CD14-positive monocyte (primary cell): ENCODE data around the gene SPTLC1. TPM values are rescaled to one million over a fixed set of nuclear protein-coding genes. Genes with fewer than 3 reads are reported as not detected.

Experiments used
- DNase-seq, 3 donors: peaks; one replicate each; pipeline ENCODE4 v3.0.0-alpha.2; 2011 to 2022
- H2AFZ ChIP-seq: 2 replicates; pipeline ENCODE4 v1.6.0; 2012; ENCODE audit warnings: mild to moderate bottlenecking, low read depth, low read length, inconsistent platforms; ENCODE audit not compliant: insufficient read depth, poor library complexity, severe bottlenecking
- H3K27ac ChIP-seq, 2 donors: 1 replicate in 1 of 2; 2 replicates in 1 of 2; pipeline ENCODE4 v1.5.1; 2012 to 2013; ENCODE audit warnings: low read length in 2 of 2, control low read depth in 1 of 2, inconsistent platforms in 1 of 2, low read depth in 1 of 2, mild to moderate bottlenecking in 1 of 2
- H3K27me3 ChIP-seq, 2 donors: one replicate each; pipeline versions ENCODE4 v1.6.0 to v1.6.1; 2011 to 2013; ENCODE audit warnings: low read length in 2 of 2; ENCODE audit not compliant: control insufficient read depth in 2 of 2, insufficient read depth in 2 of 2
- H3K36me3 ChIP-seq, 2 donors: replicated peaks in 1 of 2; 1 replicate in 1 of 2; 2 replicates in 1 of 2; pipeline versions ENCODE4 v1.5.1 to v1.6.1; 2012 to 2013; ENCODE audit warnings: low read length in 2 of 2, control low read depth in 1 of 2, inconsistent platforms in 1 of 2, mild to moderate bottlenecking in 1 of 2; ENCODE audit not compliant: insufficient read depth in 2 of 2, control insufficient read depth in 1 of 2
- H3K4me1 ChIP-seq, 2 donors: 1 replicate in 1 of 2; 2 replicates in 1 of 2; pipeline versions ENCODE4 v1.5.1 to v1.6.1; 2012 to 2013; ENCODE audit warnings: low read length in 2 of 2, control low read depth in 1 of 2, inconsistent platforms in 1 of 2, mild to moderate bottlenecking in 1 of 2, moderate library complexity in 1 of 2; ENCODE audit not compliant: insufficient read depth in 2 of 2, control insufficient read depth in 1 of 2
- H3K4me2 ChIP-seq: replicated peaks from 2 replicates; pipeline ENCODE3; 2012; ENCODE audit warnings: low read length, moderate library complexity, mild to moderate bottlenecking; ENCODE audit not compliant: poor library complexity, severe bottlenecking; ENCODE audit errors: extremely low read depth
- H3K4me3 ChIP-seq, 3 experiments: fragments of 200-600 bp in 1 of 3; sonication (generic) in 1 of 3; replicated peaks in 1 of 3; 1 replicate in 2 of 3; 2 replicates in 1 of 3; pipeline ENCODE4 v1.5.1; 2011 to 2013; ENCODE audit warnings: low read length in 3 of 3, mild to moderate bottlenecking in 3 of 3, control low read depth in 2 of 3, low read depth in 2 of 3, inconsistent platforms in 1 of 3, moderate library complexity in 1 of 3
- H3K79me2 ChIP-seq: 2 replicates; pipeline ENCODE4 v1.6.0; 2012; ENCODE audit warnings: mild to moderate bottlenecking, control low read depth, inconsistent platforms, low read length, moderate library complexity; ENCODE audit not compliant: insufficient read depth
- H3K9ac ChIP-seq: 2 replicates; pipeline ENCODE4 v1.6.0; 2017; ENCODE audit warnings: low read length, mild to moderate bottlenecking; ENCODE audit not compliant: insufficient read depth, poor library complexity, severe bottlenecking
- H3K9me3 ChIP-seq, 2 donors: replicated peaks in 1 of 2; 1 replicate in 1 of 2; 2 replicates in 1 of 2; pipeline versions ENCODE4 v1.5.1 to v1.6.1; 2012 to 2013; ENCODE audit warnings: low read length in 2 of 2, control low read depth in 1 of 2; ENCODE audit not compliant: control insufficient read depth in 1 of 2, insufficient read depth in 1 of 2
- H4K20me1 ChIP-seq: 2 replicates; pipeline ENCODE4 v1.6.0; 2012; ENCODE audit warnings: mild to moderate bottlenecking, low read length, control low read depth, moderate library complexity; ENCODE audit not compliant: insufficient read depth
- H3K27ac Mint-ChIP-seq, 7 donors: one replicate each; pipeline ENCODE4 v1.8.0; 2020; ENCODE audit warnings: mild to moderate bottlenecking in 7 of 7, mixed read lengths in 7 of 7, moderate library complexity in 6 of 7, inconsistent platforms in 2 of 7
- H3K27me3 Mint-ChIP-seq, 3 donors: one replicate each; pipeline ENCODE4 v1.8.0; 2021 to 2022; ENCODE audit warnings: low read depth in 3 of 3, mild to moderate bottlenecking in 3 of 3, mixed read lengths in 3 of 3, moderate library complexity in 3 of 3, inconsistent platforms in 1 of 3
- H3K36me3 Mint-ChIP-seq, 2 donors: one replicate each; pipeline ENCODE4 v1.8.0; 2020; ENCODE audit warnings: mixed read lengths in 2 of 2, inconsistent platforms in 1 of 2, mild to moderate bottlenecking in 1 of 2
- H3K4me1 Mint-ChIP-seq: one replicate; pipeline ENCODE4 v1.8.0; 2020; ENCODE audit warnings: mild to moderate bottlenecking, mixed read lengths
- H3K4me3 Mint-ChIP-seq, 2 donors: one replicate each; pipeline ENCODE4 v1.8.0; 2020; ENCODE audit warnings: mild to moderate bottlenecking in 2 of 2, mixed read lengths in 2 of 2, moderate library complexity in 1 of 2
- H3K9me3 Mint-ChIP-seq, 7 donors: one replicate each; pipeline ENCODE4 v1.8.0; 2020 to 2022; ENCODE audit warnings: mixed read lengths in 7 of 7, mild to moderate bottlenecking in 6 of 7, moderate library complexity in 6 of 7, inconsistent platforms in 2 of 7
- CTCF ChIP-seq: fragments of 200-600 bp; IDR thresholded peaks from one replicate; pipeline ENCODE4 v1.8.0; 2022; ENCODE audit warnings: antibody characterized with exemption, mild to moderate bottlenecking
- WGBS: methylation state at CpG from one replicate; pipeline ENCODE4 v1.1.5; 2013; ENCODE audit warnings: missing lambda C conversion rate; ENCODE audit not compliant: insufficient coverage; 5-methylcytosine and 5-hydroxymethylcytosine counted together
- intact Hi-C, 2 donors: fragments of 100-400 bp; cut with micrococcal nuclease; formaldehyde crosslinking; loops; one replicate each; pipeline versions ENCODE4 v1.15.0 to v1.15.1; 2023
- polyA plus RNA-seq, 3 donors: library from polyadenylated mRNA; depleted of rRNA in 1 of 3; unstranded in 2 of 3; stranded (reverse) in 1 of 3; fragments of 300-500 nt in 2 of 3; fragments of >200 nt in 1 of 3; fragmentation: Illumina TruSeq in 2 of 3; gene quantifications; 1 replicate in 2 of 3; 2 replicates in 1 of 3; pipeline ENCODE4 v1.2.3, GENCODE V29; 2012 to 2021

Gene SPTLC1
- polyA plus RNA-seq, 3 donors: 37.4 to 92.4 (median 80.0) TPM

- intact Hi-C loops: no loop called here
- Histone ChIP-seq H3K27me3 (no peaks in the 10 kb centered on the region), H3K27ac (no peak overlapping the region), H3K9ac (no peak overlapping the region), H3K4me3 (no peak overlapping the region), H3K4me1 (no peaks in the 10 kb centered on the region), H3K36me3 (peaks cover 79 to 93% of the 10 kb centered on the region in 2 donors), H3K4me2 (no peak overlapping the region), H2AFZ (no peak overlapping the region), H4K20me1 (no peaks in the 10 kb centered on the region), H3K9me3 (no peaks in the 10 kb centered on the region), H3K79me2 (no peaks in the 10 kb centered on the region)
- H3K4me1 Mint-ChIP-seq: no peaks in the 10 kb centered on the region
- DNase-seq: no peak
- TF ChIP-seq CTCF: no peak
- no peak overlapping the region for H3K4me3 Mint-ChIP-seq
- H3K9me3 Mint-ChIP-seq: peaks cover 0 to 2% (median 0%) of the 10 kb centered on the region in 7 donors
- 100% methylated on average over 2 of the region's 4 CpGs for WGBS
- H3K27ac Mint-ChIP-seq: no peak overlapping the region
- no peaks in the 10 kb centered on the region for H3K27me3 Mint-ChIP-seq
- H3K36me3 Mint-ChIP-seq: peaks cover 73 to 80% of the 10 kb centered on the region in 2 donors
These were observed 80.1 kb downstream of the SPTLC1 start for GRCh38 chr9:92035146-92035545.

GRCh38 chr9:92033991-92034390 lies 81.2 kb downstream of the SPTLC1 start:
- Histone ChIP-seq H3K4me3 (no peak overlapping the region), H3K4me2 (no peak overlapping the region), H2AFZ (no peak overlapping the region), H3K4me1 (no peaks in the 10 kb centered on the region), H4K20me1 (no peaks in the 10 kb centered on the region), H3K27ac (no peak overlapping the region), H3K36me3 (peaks cover 75 to 94% of the 10 kb centered on the region in 2 donors), H3K9me3 (no peaks in the 10 kb centered on the region), H3K9ac (no peak overlapping the region), H3K27me3 (no peaks in the 10 kb centered on the region), H3K79me2 (no peaks in the 10 kb centered on the region)
- no peak for TF ChIP-seq CTCF
- intact Hi-C loops: no loop called here
- Mint-ChIP-seq H3K27me3 (no peaks in the 10 kb centered on the region), H3K9me3 (peaks cover 0 to 2% (median 0%) of the 10 kb centered on the region in 7 donors), H3K4me1 (no peaks in the 10 kb centered on the region), H3K27ac (peak overlapping the region in 1 of 7 donors; percentile 26), H3K4me3 (no peak overlapping the region), H3K36me3 (peaks cover 80% of the 10 kb centered on the region in 2 donors)
- WGBS: 98% methylated on average over 4 of the region's 5 CpGs
- DNase-seq: no peak
